IMR-90 (cell line): ENCODE measurements around the gene ADCK2. TPM values are rescaled to one million over a fixed set of nuclear protein-coding genes. Genes with fewer than 3 reads are reported as not detected.
A peak's percentile ranks its signal among the peaks of the same experiment; 100 is the strongest.

ENCODE experiments used
- ATAC-seq: fragments of 200-7000 bp; cut with Tn5 transposase; 2 replicates; pipeline ENCODE4 v1.9.1; 2020; ENCODE audit warnings: low read depth, mild to moderate bottlenecking, moderate library complexity
- Bru-seq: library from RNA; stranded (reverse); fragments of 400-500 nt; gene quantifications from one replicate; lab custom pipeline; 2021; lab: Mats Ljungman, UMichigan
- BruChase-seq, 2 experiments: library from RNA; stranded (reverse); fragments of 400-500 nt; gene quantifications; one replicate each; lab custom pipeline; 2021; lab: Mats Ljungman, UMichigan
- BruUV-seq: library from RNA; stranded (reverse); fragments of 400-500 nt; replicated peaks from 2 replicates; lab custom pipeline; 2021; lab: Mats Ljungman, UMichigan
- CTCF ChIA-PET: fragments of 300-600 bp; formaldehyde crosslinking; extraction: SDS; loops from one replicate; lab custom pipeline; 2021; ENCODE audit warnings: antibody characterized with exemption; lab: Yijun Ruan, JAX
- POLR2A ChIA-PET: fragments of 300-600 bp; sonication (Branson Sonifier 250); formaldehyde crosslinking; loops from one replicate; lab custom pipeline; 2022; ENCODE audit warnings: antibody characterized with exemption; ENCODE audit not compliant: unreplicated experiment; lab: Charles Lee
- DNase-seq: peaks from one replicate; pipeline ENCODE4 v3.0.0; 2013
- H2AFZ ChIP-seq: replicated peaks from 2 replicates; pipeline ENCODE3; 2013; ENCODE audit warnings: low read length, mild to moderate bottlenecking; ENCODE audit not compliant: poor library complexity
- H2AK5ac ChIP-seq: 2 replicates; pipeline ENCODE4 v1.6.1; 2013; ENCODE audit warnings: low read depth, low read length, inconsistent platforms
- H2AK9ac ChIP-seq: replicated peaks from 2 replicates; pipeline ENCODE3; 2013; ENCODE audit warnings: mild to moderate bottlenecking, low read depth, low read length, moderate library complexity; ENCODE audit not compliant: poor library complexity
- H2BK120ac ChIP-seq: 2 replicates; pipeline ENCODE4 v1.6.1; 2013; ENCODE audit warnings: low read depth, low read length, inconsistent platforms
- H2BK15ac ChIP-seq: 3 replicates; pipeline ENCODE4 v1.6.1; 2013; ENCODE audit warnings: low read depth, low read length, inconsistent platforms
- H2BK20ac ChIP-seq: 2 replicates; pipeline ENCODE4 v1.6.1; 2013; ENCODE audit warnings: low read depth, mild to moderate bottlenecking, inconsistent platforms, low read length, moderate library complexity
- H2BK5ac ChIP-seq: 2 replicates; pipeline ENCODE4 v1.6.1; 2013; ENCODE audit warnings: mild to moderate bottlenecking, low read depth, low read length, inconsistent platforms; ENCODE audit not compliant: poor library complexity, severe bottlenecking
- H3K14ac ChIP-seq: replicated peaks from 2 replicates; pipeline ENCODE4 v1.6.1; 2013; ENCODE audit warnings: low read depth, low read length, inconsistent platforms
- H3K18ac ChIP-seq: 2 replicates; pipeline ENCODE4 v1.6.1; 2013; ENCODE audit warnings: low read depth, low read length, control low read depth
- H3K23ac ChIP-seq: 2 replicates; pipeline ENCODE4 v1.6.1; 2013; ENCODE audit warnings: low read depth, low read length, inconsistent platforms
- H3K27ac ChIP-seq: 2 replicates; pipeline ENCODE4 v1.5.1; 2013; ENCODE audit warnings: mild to moderate bottlenecking, control low read depth, low read length; ENCODE audit not compliant: insufficient read depth
- H3K27me3 ChIP-seq: 2 replicates; pipeline ENCODE4 v1.6.1; 2013; ENCODE audit warnings: low read length; ENCODE audit not compliant: control insufficient read depth, insufficient read depth
- H3K36me3 ChIP-seq: 2 replicates; pipeline ENCODE4 v1.6.1; 2013; ENCODE audit warnings: low read length, mixed read lengths; ENCODE audit not compliant: control insufficient read depth, insufficient read depth
- H3K4ac ChIP-seq: 2 replicates; pipeline ENCODE4 v1.6.1; 2013; ENCODE audit warnings: low read depth, low read length, inconsistent platforms
- H3K4me1 ChIP-seq: 2 replicates; pipeline ENCODE4 v1.6.1; 2013; ENCODE audit warnings: low read length, mixed read lengths; ENCODE audit not compliant: control insufficient read depth, insufficient read depth
- H3K4me2 ChIP-seq: 2 replicates; pipeline ENCODE4 v1.6.1; 2013; ENCODE audit warnings: low read depth, mild to moderate bottlenecking, control low read depth, low read length, moderate library complexity
- H3K4me3 ChIP-seq: 2 replicates; pipeline ENCODE4 v1.5.1; 2013; ENCODE audit warnings: low read depth, mild to moderate bottlenecking, control low read depth, low read length, moderate library complexity; ENCODE audit not compliant: insufficient read depth
- H3K56ac ChIP-seq: 2 replicates; pipeline ENCODE4 v1.6.1; 2013; ENCODE audit warnings: low read length, inconsistent platforms; ENCODE audit not compliant: insufficient read depth; ENCODE audit errors: extremely low read depth
- H3K79me1 ChIP-seq, 2 experiments: 2 replicates each; pipeline ENCODE4 v1.6.1; 2013; ENCODE audit warnings: low read length in 2 of 2, inconsistent platforms in 1 of 2, low read depth in 1 of 2
- H3K9ac ChIP-seq: 2 replicates; pipeline ENCODE4 v1.6.1; 2013; ENCODE audit warnings: low read depth, low read length, control low read depth
- H3K9me1 ChIP-seq: 2 replicates; pipeline ENCODE4 v1.6.1; 2013; ENCODE audit warnings: low read length, inconsistent platforms; ENCODE audit not compliant: insufficient read depth
- H3K9me3 ChIP-seq: 2 replicates; pipeline ENCODE4 v1.6.1; 2013; ENCODE audit warnings: low read length; ENCODE audit not compliant: control insufficient read depth, insufficient read depth
- H4K20me1 ChIP-seq: 2 replicates; pipeline ENCODE4 v1.6.1; 2013; ENCODE audit warnings: low read length, inconsistent platforms; ENCODE audit not compliant: insufficient read depth
- H4K5ac ChIP-seq: 2 replicates; pipeline ENCODE4 v1.6.1; 2013; ENCODE audit warnings: mild to moderate bottlenecking, low read depth, low read length, control low read depth
- H4K8ac ChIP-seq, 2 experiments: 2 replicates each; pipeline ENCODE4 v1.6.1; 2013; ENCODE audit warnings: low read depth in 2 of 2, low read length in 2 of 2, control low read depth in 1 of 2, inconsistent platforms in 1 of 2
- H4K91ac ChIP-seq: 2 replicates; pipeline ENCODE4 v1.6.1; 2013; ENCODE audit warnings: low read depth, low read length, inconsistent platforms; ENCODE audit not compliant: insufficient read depth
- CHD1 ChIP-seq: IDR thresholded peaks from 2 replicates; pipeline ENCODE4 v1.6.1; 2012; ENCODE audit warnings: low read depth, low read length, improper control_type of control experiment
- ELK1 ChIP-seq: fragments of 150-350 bp; IDR thresholded peaks from 2 replicates; pipeline ENCODE4 v1.6.1; 2016; ENCODE audit warnings: low read depth, mild to moderate bottlenecking, low read length, moderate library complexity, borderline replicate concordance
- FOS ChIP-seq: fragments of 150-350 bp; IDR thresholded peaks from 2 replicates; pipeline ENCODE4 v1.6.1; 2016; ENCODE audit warnings: low read depth, low read length
- MAZ ChIP-seq: IDR thresholded peaks from 2 replicates; pipeline ENCODE4 v1.6.1; 2012; ENCODE audit warnings: low read depth, mild to moderate bottlenecking, low read length, improper control_type of control experiment, moderate library complexity, borderline replicate concordance
- MXI1 ChIP-seq: IDR thresholded peaks from 2 replicates; pipeline ENCODE4 v1.6.1; 2012; ENCODE audit warnings: low read depth, mild to moderate bottlenecking, low read length, moderate library complexity, borderline replicate concordance
- POLR2A ChIP-seq: IDR thresholded peaks from 2 replicates; pipeline ENCODE4 v1.6.1; 2012; ENCODE audit warnings: mild to moderate bottlenecking, low read depth, low read length
- RAD21 ChIP-seq: IDR thresholded peaks from 2 replicates; pipeline ENCODE4 v1.6.1; 2012; ENCODE audit warnings: low read length, improper control_type of control experiment
- RCOR1 ChIP-seq: IDR thresholded peaks from 2 replicates; pipeline ENCODE4 v1.6.1; 2012; ENCODE audit warnings: mild to moderate bottlenecking, low read length, improper control_type of control experiment; ENCODE audit not compliant: insufficient replicate concordance
- RFX5 ChIP-seq: IDR thresholded peaks from 2 replicates; pipeline ENCODE4 v1.8.0; 2012; ENCODE audit warnings: low read depth, mild to moderate bottlenecking, low read length, moderate library complexity
- SMC3 ChIP-seq: fragments of 150-350 bp; IDR thresholded peaks from 2 replicates; pipeline ENCODE4 v1.6.1; 2016; ENCODE audit warnings: low read depth, mild to moderate bottlenecking, antibody characterized with exemption, low read length, moderate library complexity
- USF2 ChIP-seq: fragments of 150-350 bp; IDR thresholded peaks from 2 replicates; pipeline ENCODE4 v1.6.1; 2017; ENCODE audit warnings: mild to moderate bottlenecking, antibody characterized with exemption, low read length, low read depth
- WGBS, 2 experiments: methylation state at CpG; one replicate each; pipeline versions ENCODE4 v1.1.5 to v1.1.7; 2013; ENCODE audit warnings: missing lambda C conversion rate in 2 of 2; ENCODE audit not compliant: insufficient read length in 1 of 2; ENCODE audit errors: extremely low coverage in 2 of 2; 5-methylcytosine and 5-hydroxymethylcytosine counted together
- dilution Hi-C: fragments of 300-500 bp; cut with HindIII; formaldehyde crosslinking; loops from one replicate; pipeline ENCODE4 v1.14.3; 2018; ENCODE audit warnings: low sequenced_read_pairs; ENCODE audit not compliant: unreplicated experiment
- in situ Hi-C: fragments of 300-500 bp; cut with MboI; formaldehyde crosslinking; loops from 3 replicates; pipeline ENCODE4 v1.14.3; 2019; ENCODE audit warnings: low sequenced_read_pairs, inconsistent platforms, mixed read lengths
- intact Hi-C: fragments of 100-400 bp; cut with micrococcal nuclease; formaldehyde crosslinking; loops from 2 replicates; pipeline ENCODE4 v1.10.0; 2022
- long read RNA-seq: library from polyadenylated mRNA; unstranded; transcript quantifications from one replicate; pipeline ENCODE4 v2.0.0, GENCODE V29; 2021; ENCODE audit not compliant: unreplicated experiment
- polyA plus RNA-seq, 3 experiments: library from polyadenylated mRNA; depleted of rRNA; stranded (reverse); fragments of >200 nt; gene quantifications; 2 replicates each; pipeline ENCODE4 v1.2.3, GENCODE V29; 2012; ENCODE audit warnings: low replicate concordance in 1 of 3
- total RNA-seq: library from RNA; depleted of rRNA; stranded (reverse); fragments of >200 nt; gene quantifications from 2 replicates; pipeline ENCODE4 v1.2.3, GENCODE V29; 2012; rRNA removed

Gene ADCK2
- total RNA-seq = 7.5 and 10.0 TPM in 2 replicates
- polyA plus RNA-seq (2012; rRNA removed) = 6.9 and 7.1 TPM in 2 replicates
- 5.8 and 9.5 TPM in 2 replicates for polyA plus RNA-seq (2012; cell fraction: cytosol; rRNA removed)
- 5.3 and 5.7 TPM in 2 replicates for polyA plus RNA-seq (2012; cell fraction: nucleus; rRNA removed; ENCODE audit: low replicate concordance)
- Bru-seq, nascent RNA = percentile 39 among the genes with signal in this experiment
- BruChase-seq, experiment 1, labeled RNA remaining after a 6-hour chase = percentile 47 among the genes with signal in this experiment
- BruChase-seq, experiment 2, labeled RNA remaining after a 2-hour chase = percentile 39 among the genes with signal in this experiment
- long read RNA-seq, transcript ADCK2-201 (8 exons, 2,377 nt) = major isoform, 13 of 19 reads
- long read RNA-seq, partial matches to known transcripts = 0 of 19 reads
- long read RNA-seq, other reads (novel, unspliced or antisense) = 6 of 19 reads

- Histone ChIP-seq H2AK5ac (no peak within 1 kb of the TSS), H3K23ac (peak within 1 kb of the TSS; percentile 90), H3K4me1 (0 out of 2 replicates have a peak, but pooled peaks cover 2% of the 10 kb centered on the region), H3K56ac (no peak within 1 kb of the TSS), H2BK20ac (no peak within 1 kb of the TSS), H2BK5ac (no peak within 1 kb of the TSS), H3K27me3 (peaks cover 6% of the 10 kb centered on the region; the same call in 1 of the 2 replicates), H4K5ac (0 out of 2 replicates have a peak within 1 kb of the TSS, but pooled peaks have one; percentile 67), H3K9me1 (no peaks in the 10 kb centered on the region; the same call in 1 of the 2 replicates), H3K27ac (no peak within 1 kb of the TSS; the same call in 1 of the 2 replicates), H3K18ac (no peak within 1 kb of the TSS; the same call in 1 of the 2 replicates), H3K4me2 (peak within 1 kb of the TSS; percentile 96), H4K8ac (peak within 1 kb of the TSS; percentile 42 to 50; a peak in 2 of 4 replicates), H3K36me3 (no peaks in the 10 kb centered on the region), H3K9ac (peak within 1 kb of the TSS; percentile 59; the same call in 1 of the 2 replicates), H4K20me1 (no peaks in the 10 kb centered on the region), H3K14ac (no peak within 1 kb of the TSS), H4K91ac (peak within 1 kb of the TSS; percentile 57; the same call in 1 of the 2 replicates), H3K4ac (peak within 1 kb of the TSS; percentile 26), H3K4me3 (peak within 1 kb of the TSS; percentile 71), H3K9me3 (no peaks in the 10 kb centered on the region), H2AK9ac (peak within 1 kb of the TSS; percentile 88), H2AFZ (peak within 1 kb of the TSS; percentile 98), H2BK120ac (no peak within 1 kb of the TSS), H3K79me1 (peaks cover 4 to 6% of the 10 kb centered on the region in 2 experiments; a peak in 1 of 4 replicates), H2BK15ac (no peak within 1 kb of the TSS)
- in situ Hi-C loops (no loop called here), dilution Hi-C loops (no loop called here), intact Hi-C loops (loop anchor here (5.0 kb wide), 1 partner anchor 980 kb away; no protein-coding TSS in a partner anchor)
- TF ChIP-seq SMC3 (no peak), USF2 (no peak), MXI1 (no peak), FOS (no peak), MAZ (no peak), RFX5 (no peak), ELK1 (no peak), CHD1 (no peak), RAD21 (no peak), RCOR1 (no peak), POLR2A (no peak)
- BruUV-seq = no TSS peak
- DNase-seq = no peak
- POLR2A ChIA-PET = no interaction called here
- CTCF ChIA-PET = no interaction called here
- 0% methylated on average over 9 of the region's 41 CpGs; no CpG with 5 or more reads in 1 of the 2 experiments for WGBS, 2 experiments
- peak; percentile 82 for ATAC-seq
Measured at GRCh38 chr7:140672382-140673062, at the start of gene ADCK2. Gene ADCK2, plus strand, starts transcription at chr7:140672945. Its CDS starts 386 bp downstream, at chr7:140673331.
